Measurements from ENCODE around the gene CMTM8. TPM values are rescaled to one million over a fixed set of nuclear protein-coding genes. Genes with fewer than 3 reads are reported as not detected.

CMTM8 gene
- total and polyA plus RNA-seq, 2 of the 8 experiments (the other 6 are each of a cell fraction or from before 2014, with no cell fraction given): 10.5 to 22.4 TPM

- no peak for TF ChIP-seq CHD7 (IDR thresholded peaks at IDR 0.05; ENCODE audit: insufficient replicate concordance, low read length)
- no peak for TF ChIP-seq KDM4A (IDR thresholded peaks at IDR 0.05; ENCODE audit: low read depth, low read length, severe bottlenecking)
- no peak for TF ChIP-seq KDM5A (IDR thresholded peaks at IDR 0.05; ENCODE audit: low read length)
- no peak for TF ChIP-seq HDAC2 (IDR thresholded peaks at IDR 0.05; ENCODE audit: borderline replicate concordance in 1 of 2, low read depth in 2 of 2, low read length in 2 of 2)
- no peak for TF ChIP-seq CBX8 (IDR thresholded peaks at IDR 0.05; ENCODE audit: borderline replicate concordance, low read depth, low read length)
- TF ChIP-seq TAF7 (optimal IDR thresholded peaks at IDR 0.05; ENCODE audit: borderline replicate concordance, low read depth, low read length): no peak
- TF ChIP-seq KDM1A (IDR thresholded peaks at IDR 0.05; ENCODE audit: borderline replicate concordance, low read length): no peak
These were observed 16.9 kb downstream of the CMTM8 start (continued) for GRCh38 chr3:32255345-32255744.
